Activated CD8-positive, alpha-beta memory T cell treated with anti-CD3 and anti-CD28 coated beads for 24 hours (primary cell): ENCODE measurements around the gene ATP9B.

Experiments used
- DNase-seq: peaks from one replicate; pipeline ENCODE4 v3.0.0-alpha.2; 2020

ATP9B gene

DNA sequence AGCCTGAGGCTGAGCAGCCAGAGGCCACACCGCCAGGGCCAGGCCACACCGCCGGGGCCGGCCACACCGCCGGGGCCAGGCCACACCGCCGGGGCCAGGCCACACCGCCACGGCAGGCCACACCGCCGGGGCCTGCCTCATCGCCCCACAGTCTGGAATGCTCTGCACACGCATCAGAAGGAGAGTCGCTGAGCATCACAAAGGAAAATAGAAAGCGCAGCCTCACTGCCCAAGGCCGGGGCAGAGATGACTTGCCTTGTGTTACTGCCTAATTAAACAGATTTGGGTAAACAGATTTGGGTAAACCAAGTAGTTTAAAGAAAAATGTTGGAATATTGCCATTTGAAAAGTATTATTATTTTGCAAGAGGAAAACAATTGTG is 316.1 kb downstream of the ATP9B start:
- no peak for DNase-seq

DNA sequence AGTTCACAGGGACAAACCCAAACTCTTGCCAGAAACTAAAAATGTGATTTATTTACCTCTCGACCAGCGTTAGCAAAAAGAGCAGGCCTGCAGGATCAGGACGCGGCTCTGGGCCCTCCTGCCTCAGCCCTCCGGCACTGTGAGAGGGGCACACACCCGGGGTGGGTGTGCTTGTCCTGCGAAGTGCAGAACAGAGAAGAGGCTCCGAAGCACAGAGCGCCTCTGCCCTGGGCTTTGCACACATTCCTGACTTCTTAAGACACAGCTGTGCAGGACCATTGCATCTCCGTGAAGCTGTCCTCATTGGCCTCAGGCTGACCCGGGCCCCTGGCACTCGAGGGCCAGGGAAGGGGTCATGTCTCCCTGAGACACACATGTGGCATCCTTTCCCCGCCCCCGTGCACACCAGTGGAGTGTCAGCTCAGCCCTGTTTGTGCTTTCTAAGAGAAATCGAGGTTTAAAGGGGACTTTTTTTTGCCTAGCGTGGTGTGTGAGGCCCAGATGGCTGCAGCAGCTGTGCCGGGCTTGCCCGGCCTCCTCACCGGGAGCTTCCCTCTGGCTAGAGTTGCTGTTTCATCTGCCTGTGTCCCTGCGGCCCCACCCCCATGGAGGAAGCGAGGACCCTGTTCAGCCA is 316.6 kb downstream of the ATP9B start:
- peak; percentile 56 for DNase-seq

DNA sequence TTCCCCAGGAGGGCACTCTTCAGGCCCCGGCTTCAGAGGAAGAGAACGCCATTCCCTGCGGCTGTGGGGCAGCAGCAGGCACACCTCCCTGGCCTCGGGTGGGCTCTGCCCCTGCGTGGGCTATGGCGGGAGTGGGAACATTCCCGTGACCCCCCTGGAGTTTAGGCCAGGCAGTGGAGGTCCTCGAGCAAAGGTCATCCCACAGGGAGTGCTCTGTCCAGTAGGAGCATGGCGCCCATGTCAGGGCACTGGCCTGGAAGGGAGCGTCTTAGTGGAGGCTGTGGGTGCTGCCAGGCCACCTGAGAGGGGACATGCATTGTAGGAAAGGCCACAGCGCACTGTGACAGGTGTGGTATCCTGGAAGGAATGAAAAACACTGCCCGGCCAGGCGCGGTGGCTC is 317.4 kb downstream of the ATP9B start:
- DNase-seq, result peak; percentile 40

DNA sequence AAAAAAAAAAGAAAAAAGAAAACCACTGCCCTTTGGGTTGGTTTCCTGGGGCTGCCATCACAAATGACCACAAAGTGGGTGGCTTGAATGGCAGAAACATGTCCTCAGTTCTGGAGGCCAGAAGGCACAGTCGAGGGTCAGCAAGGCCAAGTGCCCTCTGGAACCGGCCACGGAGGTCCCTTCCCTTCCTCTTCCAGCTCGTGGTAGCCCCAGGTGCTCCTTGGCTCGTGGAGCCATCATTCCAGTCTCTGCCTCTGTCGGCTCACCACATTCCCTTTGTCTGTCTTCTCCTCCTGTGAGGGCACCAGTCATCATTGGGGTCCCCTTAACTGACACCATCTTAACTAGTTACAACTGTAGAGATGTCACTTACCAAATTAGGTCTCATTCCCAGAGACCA is 318.0 kb downstream of the ATP9B start:
- peak; percentile 32 for DNase-seq

DNA sequence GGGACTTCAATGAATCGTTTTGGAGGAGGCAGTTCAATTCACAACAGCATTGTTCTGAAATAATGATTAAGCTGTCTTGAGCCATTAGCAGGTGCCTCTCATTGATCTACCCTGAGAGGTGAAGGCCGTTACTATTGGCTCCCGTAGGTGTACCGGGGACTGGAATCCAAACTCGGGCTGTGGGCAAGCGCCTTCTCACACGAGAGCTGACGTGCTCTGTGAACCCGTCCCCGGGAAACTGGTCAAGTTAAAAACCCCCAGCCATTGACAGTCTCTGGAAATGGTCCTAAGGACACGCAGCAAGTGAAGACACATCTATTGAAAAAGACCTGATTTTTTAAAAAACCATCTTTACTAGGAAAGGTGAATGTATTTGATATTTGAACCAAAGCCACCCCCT is 318.4 kb downstream of the ATP9B start:
- peak; percentile 50 for DNase-seq

DNA sequence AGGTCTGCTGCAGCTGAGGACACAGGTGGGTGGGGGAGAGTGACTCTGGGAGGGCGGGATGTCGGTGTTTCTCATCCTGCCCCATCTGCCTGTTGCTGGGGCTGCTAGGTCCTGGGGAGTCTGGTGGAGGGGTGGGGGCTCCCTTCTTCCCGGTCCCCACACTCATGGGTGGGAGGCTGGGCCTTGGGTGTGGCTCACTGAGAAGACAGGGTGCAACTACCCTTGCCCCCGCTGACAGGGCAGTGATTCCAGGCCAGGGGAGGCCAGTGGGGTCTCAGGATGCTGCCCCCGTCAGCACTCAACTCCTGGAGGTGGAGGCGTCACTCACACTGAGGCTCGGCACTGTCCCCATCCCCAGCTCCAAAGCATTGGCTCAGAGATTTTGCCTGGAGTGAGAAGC is 318.8 kb downstream of the ATP9B start:
- no peak for DNase-seq

DNA sequence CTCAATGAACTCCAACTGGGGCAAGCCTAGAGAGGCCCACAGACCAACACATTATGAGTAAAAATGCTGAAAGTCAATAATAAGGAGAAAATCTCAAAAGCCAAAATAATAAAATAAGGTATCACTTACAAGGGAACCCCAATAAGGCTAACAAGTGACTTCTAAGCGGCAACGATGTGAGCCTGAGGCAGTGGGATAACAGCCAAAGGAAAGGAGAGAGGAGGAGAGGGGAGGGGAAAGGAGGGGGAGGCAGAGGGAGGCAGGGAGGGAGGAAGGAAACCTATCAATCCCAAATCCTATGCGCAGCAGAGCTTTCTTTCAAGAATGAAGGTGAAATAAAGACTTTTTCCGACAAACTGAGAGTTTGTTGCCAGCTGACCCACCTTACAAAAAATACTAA is 320.5 kb downstream of the ATP9B start:
- DNase-seq, result no peak

DNA sequence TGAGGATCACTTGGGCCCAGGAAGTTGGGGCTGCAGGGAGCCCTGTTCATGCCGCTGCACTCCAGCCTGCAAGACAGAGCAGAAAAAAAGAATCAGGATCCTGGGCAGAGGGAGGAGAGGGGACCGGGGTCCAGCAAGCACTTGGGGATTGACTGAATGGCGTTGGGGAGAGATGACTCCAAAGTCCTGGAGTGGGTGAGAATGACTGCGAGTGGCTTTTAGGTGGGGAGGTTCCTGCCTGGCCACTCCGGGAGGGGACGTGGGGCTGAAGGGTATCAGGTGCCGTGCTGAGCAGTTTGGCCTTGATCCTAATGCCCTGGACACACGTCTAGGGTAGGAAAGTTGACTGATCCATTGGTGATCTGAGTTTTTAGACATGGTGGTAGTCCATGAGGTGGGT is 323.0 kb downstream of the ATP9B start:
- no peak for DNase-seq

DNA sequence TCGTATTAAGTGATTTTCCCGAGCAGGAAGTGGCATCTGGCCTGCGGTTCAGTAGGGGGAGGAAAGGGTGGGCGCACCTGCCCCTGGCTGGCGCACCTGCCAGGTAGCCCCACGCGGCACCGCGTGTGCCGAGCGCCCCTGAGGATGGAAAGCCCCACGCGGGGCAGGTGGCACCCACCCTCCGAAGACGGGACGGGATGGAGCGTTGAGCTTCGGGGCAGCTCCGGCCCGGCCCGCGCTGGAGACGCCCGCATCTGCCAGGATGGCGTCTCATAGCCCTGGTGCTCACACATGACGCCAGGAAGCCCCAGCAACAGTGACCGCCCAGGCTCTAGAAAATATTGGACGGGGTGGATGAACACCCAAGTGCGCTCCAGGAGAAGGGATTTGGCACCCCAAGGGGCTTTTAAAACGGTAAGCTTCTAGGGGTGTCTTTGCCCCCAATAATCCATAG is 324.0 kb downstream of the ATP9B start:
- no peak for DNase-seq

- DNase-seq, result peak; percentile 75
These were observed 324.7 kb downstream of the ATP9B start for GRCh38 chr18:79393635-79394533.

DNA sequence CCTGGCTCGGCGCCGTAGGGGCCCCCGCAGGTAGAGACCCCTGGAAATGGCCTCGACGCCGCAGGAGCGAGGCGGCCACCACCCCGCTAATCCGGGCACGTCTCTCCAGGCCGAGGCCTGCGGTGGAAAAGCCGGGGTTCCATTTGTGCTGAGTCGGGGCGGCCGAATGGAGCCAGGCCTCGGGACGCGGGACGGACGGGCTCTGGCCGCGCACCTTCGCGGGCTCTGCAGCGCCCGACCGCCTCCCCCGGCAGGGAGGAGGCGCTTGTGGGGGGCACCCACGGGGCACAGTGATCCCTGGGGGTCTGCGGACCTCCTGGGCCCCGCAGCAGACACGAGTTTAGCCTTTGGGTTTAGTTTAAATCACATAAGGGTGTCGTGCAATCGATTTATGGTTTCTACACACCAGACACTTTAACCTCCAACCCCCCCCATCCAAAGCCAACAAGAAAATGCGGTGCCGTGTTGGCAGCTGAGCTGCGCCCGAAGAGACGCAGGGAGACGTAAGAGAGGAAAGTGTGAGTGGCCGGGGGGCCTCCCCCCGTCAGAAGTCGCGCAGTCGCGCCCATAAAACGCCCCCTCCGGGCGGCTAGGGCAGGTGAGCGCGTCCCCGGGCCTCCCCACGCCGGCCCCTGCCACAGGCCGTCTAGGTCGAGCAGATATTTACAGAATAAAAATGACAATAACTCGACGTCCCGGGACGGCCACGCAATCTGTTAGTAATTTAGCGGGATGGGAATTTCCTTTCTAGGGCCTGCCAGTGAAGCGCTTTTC is 325.5 kb downstream of the ATP9B start:
- peak; percentile 87 for DNase-seq

DNA sequence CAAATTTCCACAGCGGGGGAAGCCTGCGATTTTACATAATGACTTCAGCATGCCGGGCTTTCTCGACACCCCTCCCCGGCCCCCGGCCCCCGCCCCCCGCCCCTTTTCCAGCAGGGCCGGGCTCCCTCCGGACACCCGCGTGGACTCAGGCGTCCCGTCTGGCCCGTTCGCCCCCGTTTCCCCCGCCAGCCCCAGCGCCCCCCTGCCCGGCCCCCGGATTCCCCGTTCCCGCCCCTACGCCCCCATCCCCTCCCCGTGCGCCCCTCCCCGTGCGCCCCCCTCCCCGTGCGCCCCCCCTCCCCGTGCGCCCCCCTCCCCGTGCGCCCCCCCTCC is 326.1 kb downstream of the ATP9B start:
- DNase-seq, result no peak

GRCh38 chr18:79395761-79396404 is 326.7 kb downstream of the ATP9B start, which contains the start of gene NFATC1:
Gene NFATC1, plus strand, starts transcription at chr18:79395930. Its CDS starts 295 bp downstream, at chr18:79396225.
- peak; percentile 89 for DNase-seq

DNA sequence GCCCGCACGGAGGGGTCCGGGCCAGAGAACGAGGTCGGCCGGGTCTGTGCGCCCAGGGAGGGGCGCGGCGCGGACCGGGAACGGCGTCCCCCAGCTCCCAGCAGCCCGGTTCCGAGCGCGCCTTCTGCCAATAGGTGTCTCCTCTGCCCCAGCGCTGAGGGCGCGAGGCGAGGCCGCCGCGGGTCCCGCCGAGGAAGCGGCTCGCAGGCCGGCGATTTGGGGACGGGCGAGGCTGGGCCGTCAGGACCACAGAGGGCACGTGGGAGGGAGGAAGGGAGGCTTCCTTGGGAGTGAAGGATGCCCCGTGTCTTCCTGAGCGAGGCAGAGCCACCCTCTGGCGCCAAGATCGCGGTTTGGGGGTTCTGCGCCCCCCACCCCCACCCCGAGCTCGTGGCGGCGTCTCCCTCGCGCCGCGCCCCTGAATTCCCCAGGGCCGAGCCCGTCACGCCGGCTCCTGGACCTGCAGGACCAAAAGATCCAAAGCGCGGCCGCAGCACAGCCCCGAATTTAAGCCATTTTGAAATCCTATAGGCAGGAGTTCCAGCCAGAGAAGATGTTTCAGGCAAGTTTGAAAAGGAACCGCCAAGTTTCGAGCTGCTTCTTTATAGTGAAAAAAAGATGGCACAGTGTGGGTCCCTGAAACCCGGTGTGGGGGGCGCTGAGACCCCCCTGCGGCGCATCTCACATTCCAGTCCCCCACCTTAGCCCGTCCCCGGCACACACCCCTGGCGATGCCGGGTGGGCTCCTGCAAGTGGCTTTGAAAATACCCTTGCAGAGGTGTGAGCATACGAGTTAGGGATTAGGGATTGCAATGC is 327.4 kb downstream of the ATP9B start:
- peak; percentile 80 for DNase-seq

- DNase-seq, result no peak
These were observed 328.1 kb downstream of the ATP9B start for GRCh38 chr18:79397247-79397829.

DNA sequence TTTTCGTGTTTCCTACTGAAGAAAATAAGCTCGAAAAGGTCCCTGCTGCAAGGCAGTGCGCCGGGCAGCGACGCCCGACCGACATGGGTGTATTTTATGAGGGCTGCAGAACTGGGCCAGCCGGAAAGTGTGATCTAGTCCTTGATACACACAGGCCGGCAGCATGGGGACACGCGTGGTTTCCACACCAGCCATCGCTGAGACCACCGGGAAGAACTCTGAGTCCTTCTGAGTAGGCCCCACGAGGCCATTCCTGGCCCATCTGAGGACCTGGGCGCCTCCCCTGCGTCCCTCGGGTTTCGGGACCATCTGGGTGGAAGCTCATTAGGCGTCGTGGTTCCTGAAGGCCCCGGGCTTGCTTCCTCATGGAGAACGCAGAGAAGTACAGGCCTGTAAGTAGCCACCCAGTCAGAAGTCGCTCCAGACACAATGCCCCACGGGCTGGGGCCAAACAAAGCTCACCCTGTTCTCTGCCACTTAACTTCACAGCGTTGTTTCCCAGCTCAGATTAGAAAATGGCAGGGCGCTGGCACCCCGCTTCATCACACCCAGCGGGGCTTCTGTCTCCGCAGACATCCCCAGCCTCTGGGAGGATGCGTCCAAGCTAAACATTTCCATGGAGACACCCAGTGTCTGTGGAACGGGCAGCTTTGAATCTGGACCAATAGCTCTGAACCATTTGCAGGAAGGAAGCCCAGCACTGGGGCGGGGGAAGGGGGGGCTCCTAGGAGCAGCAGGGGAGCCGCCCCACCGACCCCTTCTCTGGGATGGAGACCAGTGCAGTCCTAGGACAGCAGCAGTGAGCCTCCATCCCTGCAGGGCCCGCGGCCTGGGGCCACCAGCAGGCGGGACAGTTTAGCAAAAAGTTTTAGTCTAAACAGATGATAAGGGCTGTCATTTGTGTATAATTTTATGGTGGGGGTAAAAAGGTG is 328.9 kb downstream of the ATP9B start:
- no peak for DNase-seq

DNA sequence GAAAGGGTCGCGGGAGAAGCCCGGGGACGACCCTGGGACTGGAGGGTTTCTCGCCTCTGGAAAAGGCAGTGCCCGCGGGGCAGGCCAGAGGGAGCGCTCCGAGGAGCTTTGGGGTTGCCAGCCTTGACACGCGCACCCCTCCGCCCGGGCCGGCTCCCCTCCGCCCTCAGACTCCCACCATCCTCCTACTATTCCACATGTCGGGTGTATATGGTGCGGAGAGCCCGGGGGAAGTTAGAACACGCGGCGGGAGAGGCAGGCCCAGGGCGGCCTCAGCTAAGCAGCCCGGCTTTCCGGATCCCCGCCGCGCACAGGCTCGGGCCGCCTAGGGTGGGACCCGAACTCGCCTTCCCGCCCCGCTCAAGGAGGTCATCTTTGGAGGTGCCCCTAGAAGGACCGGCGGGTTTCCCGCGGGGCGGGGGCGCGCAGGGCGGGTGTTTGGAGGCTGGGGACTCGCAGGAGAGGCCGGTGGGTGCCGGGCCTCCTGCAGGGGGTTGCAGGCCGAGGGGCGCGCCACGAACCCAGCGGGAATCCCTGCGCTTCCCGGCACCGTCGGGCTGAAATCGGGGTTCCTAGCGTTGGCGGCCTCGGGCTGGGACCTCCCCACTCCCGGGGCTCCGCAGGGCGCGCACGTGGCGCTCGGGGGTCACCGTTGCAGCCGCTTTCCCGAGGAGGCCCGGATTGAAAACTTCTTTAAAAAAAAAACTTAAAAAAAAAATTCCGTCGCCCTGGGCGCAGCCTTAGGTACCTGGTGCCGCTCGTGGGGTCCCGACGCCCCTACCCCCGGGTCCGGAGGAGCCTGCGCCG is 330.3 kb downstream of the ATP9B start:
- peak; percentile 76 for DNase-seq

- peak; percentile 81 for DNase-seq
These were observed 330.9 kb downstream of the ATP9B start for GRCh38 chr18:79400091-79400590.

DNA sequence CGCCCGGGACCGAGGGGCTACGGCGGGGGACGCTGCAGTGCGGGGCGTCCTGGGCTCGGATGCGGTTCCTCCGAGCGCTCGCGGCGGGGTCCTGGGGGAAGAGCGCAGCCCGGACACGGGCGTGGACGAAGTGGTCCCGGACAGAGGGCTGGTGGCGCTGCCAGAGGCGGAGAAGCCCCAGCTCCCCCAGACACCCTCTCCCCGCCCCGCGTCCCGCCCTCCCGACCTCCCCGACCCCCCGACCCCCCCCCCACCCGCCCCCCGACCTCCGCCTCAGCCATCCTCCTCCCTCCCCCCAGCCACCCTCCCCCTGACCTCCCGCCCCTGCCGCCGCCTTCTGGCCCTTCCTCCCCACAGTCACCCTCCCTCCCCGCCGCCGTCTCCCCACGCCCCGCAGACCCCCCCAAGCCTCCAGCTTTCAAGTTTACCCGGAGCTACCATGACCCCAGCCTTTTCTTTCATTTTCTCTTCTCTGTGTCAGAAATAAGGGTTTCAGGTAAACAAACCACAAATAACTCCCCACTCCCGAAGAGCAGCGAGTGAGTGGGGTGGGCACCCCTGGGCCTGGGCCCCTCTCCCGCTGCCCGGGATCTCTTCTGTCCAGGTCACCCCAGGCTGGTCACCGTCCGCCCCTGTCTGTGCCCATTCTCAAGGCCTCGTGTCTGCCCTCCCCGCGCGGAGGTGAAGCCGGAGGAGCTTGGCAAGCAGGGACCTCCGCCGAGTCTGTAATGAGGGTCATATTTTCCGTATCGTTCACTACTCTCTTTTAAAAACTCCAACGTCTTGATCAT is 331.6 kb downstream of the ATP9B start:
- DNase-seq, result peak; percentile 83
